Neuronal stem cell (in vitro differentiated cells): ENCODE measurements around the gene PIAS3.

Experiments used
- DNase-seq: peaks from one replicate; pipeline ENCODE4 v3.0.0-alpha.2; 2013; ENCODE audit warnings: low spot score
- H2AFZ ChIP-seq: one replicate; pipeline ENCODE4 v1.6.1; 2013; ENCODE audit warnings: mild to moderate bottlenecking, low read length, inconsistent platforms
- H2AK5ac ChIP-seq: 2 replicates; pipeline ENCODE4 v1.6.1; 2013; ENCODE audit warnings: low read depth, mild to moderate bottlenecking, inconsistent platforms, low read length, moderate library complexity, mixed read lengths
- H2BK120ac ChIP-seq: 2 replicates; pipeline ENCODE4 v1.6.1; 2013; ENCODE audit warnings: low read depth, mild to moderate bottlenecking, inconsistent platforms, low read length, moderate library complexity, mixed read lengths
- H2BK12ac ChIP-seq: one replicate; pipeline ENCODE4 v1.6.1; 2013; ENCODE audit warnings: low read length, inconsistent platforms
- H2BK15ac ChIP-seq: 2 replicates; pipeline ENCODE4 v1.6.1; 2013; ENCODE audit warnings: mild to moderate bottlenecking, low read length, inconsistent platforms, mixed read lengths
- H2BK5ac ChIP-seq: one replicate; pipeline ENCODE4 v1.6.1; 2013; ENCODE audit warnings: inconsistent platforms, mild to moderate bottlenecking, low read length, moderate library complexity
- H3K14ac ChIP-seq: one replicate; pipeline ENCODE4 v1.6.1; 2013; ENCODE audit warnings: low read length, inconsistent platforms
- H3K18ac ChIP-seq: 2 replicates; pipeline ENCODE4 v1.6.1; 2013; ENCODE audit warnings: low read length, inconsistent platforms
- H3K23ac ChIP-seq: 2 replicates; pipeline ENCODE4 v1.6.1; 2013; ENCODE audit warnings: low read depth, mild to moderate bottlenecking, mixed read lengths, low read length, inconsistent platforms; ENCODE audit not compliant: poor library complexity
- H3K27ac ChIP-seq: replicated peaks from 3 replicates; pipeline ENCODE4 v1.5.1; 2013; ENCODE audit warnings: low read length, inconsistent platforms
- H3K27me3 ChIP-seq, 3 experiments: 2 replicates each; pipeline ENCODE4 v1.6.1; 2013; ENCODE audit warnings: low read length in 3 of 3, mild to moderate bottlenecking in 2 of 3, inconsistent platforms in 1 of 3, low read depth in 1 of 3, mixed read lengths in 1 of 3, moderate library complexity in 1 of 3; ENCODE audit not compliant: control insufficient read depth in 3 of 3, insufficient read depth in 3 of 3
- H3K36me3 ChIP-seq, 2 donors: replicated peaks in 1 of 2; 2 replicates each; pipeline ENCODE4 v1.6.1; 2013; ENCODE audit warnings: low read length in 2 of 2; ENCODE audit not compliant: control insufficient read depth in 2 of 2, insufficient read depth in 2 of 2
- H3K4ac ChIP-seq: 2 replicates; pipeline ENCODE4 v1.6.1; 2013; ENCODE audit warnings: inconsistent platforms, mild to moderate bottlenecking, low read length, moderate library complexity
- H3K4me1 ChIP-seq, 2 donors: 1 replicate in 1 of 2; 2 replicates in 1 of 2; pipeline ENCODE4 v1.6.1; 2013; ENCODE audit warnings: low read length in 2 of 2, low read depth in 1 of 2; ENCODE audit not compliant: control insufficient read depth in 2 of 2, insufficient read depth in 1 of 2
- H3K4me2 ChIP-seq: one replicate; pipeline ENCODE4 v1.6.1; 2013; ENCODE audit warnings: mild to moderate bottlenecking, low read length, inconsistent platforms; ENCODE audit not compliant: insufficient read depth, poor library complexity, severe bottlenecking
- H3K4me3 ChIP-seq, 2 donors: 2 replicates each; pipeline ENCODE4 v1.5.1; 2013; ENCODE audit warnings: low read length in 2 of 2, mild to moderate bottlenecking in 2 of 2, inconsistent platforms in 1 of 2, moderate library complexity in 1 of 2
- H3K79me1 ChIP-seq: one replicate; pipeline ENCODE4 v1.6.1; 2013; ENCODE audit warnings: low read depth, mild to moderate bottlenecking, inconsistent platforms, low read length, moderate library complexity
- H3K9ac ChIP-seq: one replicate; pipeline ENCODE4 v1.6.1; 2013; ENCODE audit warnings: mild to moderate bottlenecking, low read depth, low read length, inconsistent platforms; ENCODE audit not compliant: poor library complexity
- H3K9me3 ChIP-seq, 2 donors: replicated peaks in 1 of 2; 2 replicates each; pipeline versions ENCODE3 to v1.6.1; 2013; ENCODE audit warnings: low read length in 2 of 2, mild to moderate bottlenecking in 2 of 2, inconsistent platforms in 1 of 2, low read depth in 1 of 2, mixed read lengths in 1 of 2, moderate library complexity in 1 of 2; ENCODE audit not compliant: control insufficient read depth in 2 of 2, insufficient read depth in 1 of 2
- H4K8ac ChIP-seq: one replicate; pipeline ENCODE4 v1.6.1; 2013; ENCODE audit warnings: low read depth, mild to moderate bottlenecking, inconsistent platforms, low read length, moderate library complexity
- H4K91ac ChIP-seq: one replicate; pipeline ENCODE4 v1.6.1; 2013; ENCODE audit warnings: low read length, low read depth, mild to moderate bottlenecking, inconsistent platforms; ENCODE audit not compliant: poor library complexity
- WGBS, 2 donors: extraction: QIAGEN DNeasy Blood & Tissue Kit; methylation state at CpG; one replicate each; pipeline ENCODE4 v1.1.7; 2013; ENCODE audit warnings: missing lambda C conversion rate in 2 of 2, mixed read lengths in 1 of 2; ENCODE audit not compliant: insufficient read length in 2 of 2, insufficient replicate concordance in 1 of 2; ENCODE audit errors: extremely low coverage in 2 of 2; 5-methylcytosine and 5-hydroxymethylcytosine counted together

The PIAS3 gene

GRCh38 chr1:145868232-145868631 is 9.4 kb upstream of the PIAS3 start:
- Histone ChIP-seq H4K8ac (no peak overlapping the region), H2BK15ac (no peak overlapping the region), H3K14ac (no peak overlapping the region), H3K9me3 (no peaks in the 10 kb centered on the region), H2AK5ac (no peak overlapping the region), H3K18ac (no peak overlapping the region), H3K79me1 (peaks cover 2% of the 10 kb centered on the region), H3K9ac (no peak overlapping the region), H3K4me1 (peaks cover 3 to 8% of the 10 kb centered on the region in 2 donors), H3K27ac (no peak overlapping the region), H3K4me3 (no peak overlapping the region), H3K4ac (no peak overlapping the region), H3K36me3 (no peaks in the 10 kb centered on the region), H2BK5ac (no peak overlapping the region), H4K91ac (no peak overlapping the region), H3K23ac (no peak overlapping the region), H3K4me2 (no peak overlapping the region), H2AFZ (no peak overlapping the region), H2BK12ac (no peak overlapping the region), H2BK120ac (no peak overlapping the region), H3K27me3 (peaks cover 0 to 44% (median 0%) of the 10 kb centered on the region in 3 experiments)
- WGBS, 2 donors: no CpG with 5 or more reads among the region's 4 CpGs
- DNase-seq: no peak

GRCh38 chr1:145863282-145864018 is 4.6 kb upstream of the PIAS3 start:
- H3K9me3 ChIP-seq: no peaks in the 10 kb centered on the region
- H3K23ac ChIP-seq: no peak overlapping the region
- H3K14ac ChIP-seq: no peak overlapping the region
- H3K4me2 ChIP-seq: no peak overlapping the region
- H2AK5ac ChIP-seq: no peak overlapping the region
- H3K4me3 ChIP-seq: no peak overlapping the region
- peaks cover 0 to 20% (median 0%) of the 10 kb centered on the region in 3 experiments for H3K27me3 ChIP-seq
- DNase-seq: no peak
- no CpG with 5 or more reads among the region's 5 CpGs for WGBS, 2 donors
- H3K36me3 ChIP-seq: no peaks in the 10 kb centered on the region
- H4K91ac ChIP-seq: no peak overlapping the region
- peak overlapping the region; percentile 75 for H4K8ac ChIP-seq
- no peak overlapping the region for H2BK120ac ChIP-seq
- no peak overlapping the region for H2BK15ac ChIP-seq
- H3K4me1 ChIP-seq: peaks cover 0 to 4% of the 10 kb centered on the region in 2 donors
- no peak overlapping the region for H2BK5ac ChIP-seq
- H3K79me1 ChIP-seq: no peaks in the 10 kb centered on the region
- H3K9ac ChIP-seq: no peak overlapping the region
- no peak overlapping the region for H2AFZ ChIP-seq
- no peak overlapping the region for H3K27ac ChIP-seq
- no peak overlapping the region for H2BK12ac ChIP-seq
- peak overlapping the region; percentile 37 for H3K18ac ChIP-seq
- H3K4ac ChIP-seq: no peak overlapping the region

- no peak overlapping the region for H3K14ac ChIP-seq
- H2BK12ac ChIP-seq: no peak overlapping the region
- H3K23ac ChIP-seq: peak overlapping the region; percentile 62
- H2BK120ac ChIP-seq: no peak overlapping the region
- peaks cover 19 to 27% of the 10 kb centered on the region in 2 donors for H3K36me3 ChIP-seq
- no CpG with 5 or more reads among the region's 41 CpGs for WGBS, 2 donors
- peaks cover 3 to 6% of the 10 kb centered on the region in 2 donors for H3K4me1 ChIP-seq
- peak overlapping the region; percentile 53 for H3K27ac ChIP-seq
- H4K8ac ChIP-seq: no peak overlapping the region
- peak overlapping the region; percentile 96 for H2BK5ac ChIP-seq
- peak overlapping the region; percentile 87 for H3K9ac ChIP-seq
- H4K91ac ChIP-seq: no peak overlapping the region
- H2AFZ ChIP-seq: peak overlapping the region; percentile 89
- peak overlapping the region; percentile 79 to 88 for H3K4me3 ChIP-seq
- DNase-seq: peak; percentile 77
- no peak overlapping the region for H2AK5ac ChIP-seq
- H3K9me3 ChIP-seq: peaks cover 0 to 2% of the 10 kb centered on the region in 2 donors
- peaks cover 4% of the 10 kb centered on the region for H3K79me1 ChIP-seq
- H3K18ac ChIP-seq: peak overlapping the region; percentile 53
- H3K27me3 ChIP-seq: peaks cover 0 to 4% (median 0%) of the 10 kb centered on the region in 3 experiments
- H3K4me2 ChIP-seq: peak overlapping the region; percentile 75
- no peak overlapping the region for H3K4ac ChIP-seq
- H2BK15ac ChIP-seq: no peak overlapping the region
These were observed 676 bp upstream of the PIAS3 start for GRCh38 chr1:145859491-145860023.

- peak overlapping the region; percentile 99 for H3K18ac ChIP-seq
- H2BK120ac ChIP-seq: no peak overlapping the region
- H2BK12ac ChIP-seq: peak overlapping the region; percentile 86
- H3K4me1 ChIP-seq: peaks cover 3 to 6% of the 10 kb centered on the region in 2 donors
- peak overlapping the region; percentile 79 to 92 for H3K4me3 ChIP-seq
- H4K8ac ChIP-seq: no peak overlapping the region
- peak overlapping the region; percentile 89 for H2AFZ ChIP-seq
- H3K4ac ChIP-seq: no peak overlapping the region
- H4K91ac ChIP-seq: no peak overlapping the region
- H3K9me3 ChIP-seq: peaks cover 0 to 2% of the 10 kb centered on the region in 2 donors
- H3K14ac ChIP-seq: no peak overlapping the region
- H3K79me1 ChIP-seq: peaks cover 4% of the 10 kb centered on the region
- peaks cover 28 to 39% of the 10 kb centered on the region in 2 donors for H3K36me3 ChIP-seq
- peak overlapping the region; percentile 95 for H3K9ac ChIP-seq
- WGBS, 2 donors: no CpG with 5 or more reads among the region's 35 CpGs
- peak overlapping the region; percentile 96 for H2BK5ac ChIP-seq
- H2BK15ac ChIP-seq: no peak overlapping the region
- H3K27ac ChIP-seq: peak overlapping the region; percentile 91
- peak overlapping the region; percentile 76 for H3K23ac ChIP-seq
- no peak overlapping the region for H2AK5ac ChIP-seq
- peaks cover 0 to 4% (median 0%) of the 10 kb centered on the region in 3 experiments for H3K27me3 ChIP-seq
- H3K4me2 ChIP-seq: peak overlapping the region; percentile 67
- peak; percentile 49 for DNase-seq
These were observed 512 bp downstream of the PIAS3 start for GRCh38 chr1:145858238-145858900.
